Parathyroid adenoma (tissue), 2 donors: ENCODE measurements around the gene CINP.

Experiments used
- H2AFZ ChIP-seq: fragments of 300-600 bp; sonication (generic); one replicate; pipeline ENCODE4 v1.7.0; 2017; ENCODE audit warnings: antibody characterized with exemption, mild to moderate bottlenecking
- H3K27ac ChIP-seq: fragments of 300-600 bp; sonication (generic); one replicate; pipeline ENCODE4 v1.7.0; 2017
- H3K27me3 ChIP-seq: fragments of 300-600 bp; sonication (generic); one replicate; pipeline ENCODE4 v1.7.0; 2017; ENCODE audit warnings: low read length; ENCODE audit not compliant: control insufficient read depth, insufficient read depth
- H3K36me3 ChIP-seq: fragments of 300-600 bp; sonication (generic); one replicate; pipeline ENCODE4 v1.7.0; 2017; ENCODE audit warnings: low read length; ENCODE audit not compliant: control insufficient read depth, insufficient read depth
- H3K4me1 ChIP-seq: fragments of 300-600 bp; sonication (generic); one replicate; pipeline ENCODE4 v1.7.0; 2017; ENCODE audit warnings: control low read depth
- H3K4me2 ChIP-seq: fragments of 300-600 bp; sonication (generic); one replicate; pipeline ENCODE4 v1.7.0; 2017; ENCODE audit warnings: low read length
- H3K4me3 ChIP-seq: fragments of 300-600 bp; sonication (generic); one replicate; pipeline ENCODE4 v1.7.0; 2017; ENCODE audit warnings: low read depth, low read length
- H3K79me2 ChIP-seq: fragments of 300-600 bp; sonication (generic); one replicate; pipeline ENCODE4 v1.7.0; 2017; ENCODE audit warnings: control low read depth
- H3K9ac ChIP-seq: fragments of 300-600 bp; sonication (generic); one replicate; pipeline ENCODE4 v1.7.0; 2017; ENCODE audit warnings: mild to moderate bottlenecking
- H3K9me3 ChIP-seq: fragments of 300-600 bp; sonication (generic); one replicate; pipeline ENCODE4 v1.7.0; 2017; ENCODE audit warnings: low read length; ENCODE audit not compliant: control insufficient read depth
- CTCF ChIP-seq: fragments of 300-600 bp; sonication (generic); IDR thresholded peaks from one replicate; pipeline ENCODE4 v1.7.0; 2017; ENCODE audit warnings: antibody characterized with exemption, mild to moderate bottlenecking
- donor health status: primary hyperparathyroidism.

The CINP gene

GRCh38 chr14:102344084-102344483, 18.6 kb downstream of the CINP start:
- no peak for TF ChIP-seq CTCF
- Histone ChIP-seq H3K27me3 (no peaks in the 10 kb centered on the region), H3K4me3 (no peak overlapping the region), H3K36me3 (no peaks in the 10 kb centered on the region), H3K4me2 (no peak overlapping the region), H3K4me1 (no peaks in the 10 kb centered on the region), H3K79me2 (no peaks in the 10 kb centered on the region), H3K9me3 (no peaks in the 10 kb centered on the region), H2AFZ (no peak overlapping the region), H3K27ac (no peak overlapping the region), H3K9ac (no peak overlapping the region)

- no peak overlapping the region for H2AFZ ChIP-seq
- no peaks in the 10 kb centered on the region for H3K4me1 ChIP-seq
- no peak overlapping the region for H3K9ac ChIP-seq
- no peaks in the 10 kb centered on the region for H3K36me3 ChIP-seq
- no peaks in the 10 kb centered on the region for H3K27me3 ChIP-seq
- no peak overlapping the region for H3K27ac ChIP-seq
- no peak overlapping the region for H3K4me2 ChIP-seq
- no peaks in the 10 kb centered on the region for H3K9me3 ChIP-seq
- H3K4me3 ChIP-seq, result no peak overlapping the region
- TF ChIP-seq CTCF, result no peak
- no peaks in the 10 kb centered on the region for H3K79me2 ChIP-seq
These were observed 20.5 kb downstream of the CINP start for GRCh38 chr14:102342238-102342637.

- Histone ChIP-seq H2AFZ (no peak overlapping the region), H3K27me3 (no peaks in the 10 kb centered on the region), H3K79me2 (no peaks in the 10 kb centered on the region), H3K9ac (no peak overlapping the region), H3K4me1 (no peaks in the 10 kb centered on the region), H3K4me2 (no peak overlapping the region), H3K27ac (no peak overlapping the region), H3K4me3 (no peak overlapping the region), H3K9me3 (no peaks in the 10 kb centered on the region), H3K36me3 (no peaks in the 10 kb centered on the region)
- TF ChIP-seq CTCF, result no peak
These were observed 21.1 kb downstream of the CINP start for GRCh38 chr14:102341566-102341965.

GRCh38 chr14:102338724-102339123, 24.0 kb downstream of the CINP start:
- Histone ChIP-seq H3K9me3 (no peaks in the 10 kb centered on the region), H3K4me2 (no peak overlapping the region), H3K36me3 (no peaks in the 10 kb centered on the region), H3K4me1 (no peaks in the 10 kb centered on the region), H3K79me2 (no peaks in the 10 kb centered on the region), H3K9ac (no peak overlapping the region), H3K27ac (no peak overlapping the region), H3K4me3 (no peak overlapping the region), H3K27me3 (no peaks in the 10 kb centered on the region), H2AFZ (no peak overlapping the region)
- TF ChIP-seq CTCF, result no peak

GRCh38 chr14:102335163-102335562, 27.5 kb downstream of the CINP start:
- H3K27ac ChIP-seq, result no peak overlapping the region
- H3K4me3 ChIP-seq, result no peak overlapping the region
- no peaks in the 10 kb centered on the region for H3K9me3 ChIP-seq
- H3K4me2 ChIP-seq, result no peak overlapping the region
- H2AFZ ChIP-seq, result no peak overlapping the region
- H3K36me3 ChIP-seq, result no peaks in the 10 kb centered on the region
- no peaks in the 10 kb centered on the region for H3K79me2 ChIP-seq
- H3K9ac ChIP-seq, result no peak overlapping the region
- H3K4me1 ChIP-seq, result no peaks in the 10 kb centered on the region
- no peaks in the 10 kb centered on the region for H3K27me3 ChIP-seq
- TF ChIP-seq CTCF, result no peak
